DND-41 (cell line): ENCODE data around the gene SPRTN.

ENCODE experiments used
- ATAC-seq: fragments of 200-7000 bp; cut with Tn5 transposase; 3 replicates; pipeline ENCODE4 v1.9.1; 2021; ENCODE audit warnings: low read depth; ENCODE audit not compliant: insufficient read depth
- DNase-seq: peaks from one replicate; pipeline ENCODE4 v3.0.0-alpha.2; 2020
- H2AFZ ChIP-seq: 2 replicates; pipeline ENCODE4 v1.6.0; 2012; ENCODE audit warnings: low read depth, low read length
- H3K27ac ChIP-seq: 2 replicates; pipeline ENCODE4 v1.5.1; 2012; ENCODE audit warnings: low read length, inconsistent platforms
- H3K27me3 ChIP-seq: fragments of 200-600 bp; sonication (generic); 2 replicates; pipeline ENCODE4 v1.6.0; 2012; ENCODE audit warnings: low read length, mild to moderate bottlenecking, inconsistent platforms; ENCODE audit not compliant: insufficient read depth, poor library complexity
- H3K36me3 ChIP-seq: 2 replicates; pipeline ENCODE4 v1.5.1; 2012; ENCODE audit warnings: low read length, inconsistent platforms; ENCODE audit not compliant: insufficient read depth
- H3K4me1 ChIP-seq: 2 replicates; pipeline ENCODE4 v1.5.1; 2012; ENCODE audit warnings: mild to moderate bottlenecking, low read length; ENCODE audit not compliant: insufficient read depth
- H3K4me2 ChIP-seq: 2 replicates; pipeline ENCODE4 v1.6.0; 2012; ENCODE audit warnings: mild to moderate bottlenecking, moderate library complexity, low read length, inconsistent platforms; ENCODE audit not compliant: insufficient read depth
- H3K4me3 ChIP-seq, 2 experiments: fragments of 200-600 bp in 1 of 2; shearing (Covaris generic) in 1 of 2; 2 replicates each; pipeline ENCODE4 v1.5.1; 2012 to 2016; ENCODE audit warnings: inconsistent platforms in 2 of 2, low read length in 2 of 2, mild to moderate bottlenecking in 2 of 2, low read depth in 1 of 2, moderate library complexity in 1 of 2
- H3K79me2 ChIP-seq: 2 replicates; pipeline ENCODE4 v1.6.0; 2012; ENCODE audit warnings: low read length, inconsistent platforms; ENCODE audit not compliant: insufficient read depth
- H3K9ac ChIP-seq: 2 replicates; pipeline ENCODE4 v1.6.0; 2012; ENCODE audit warnings: low read depth, mild to moderate bottlenecking, inconsistent platforms, low read length, moderate library complexity
- H3K9me3 ChIP-seq: 2 replicates; pipeline ENCODE4 v1.5.1; 2012; ENCODE audit warnings: low read length, moderate library complexity, mild to moderate bottlenecking, inconsistent platforms; ENCODE audit not compliant: insufficient read depth, severe bottlenecking
- H4K20me1 ChIP-seq: 2 replicates; pipeline ENCODE4 v1.6.0; 2012; ENCODE audit warnings: low read length; ENCODE audit not compliant: insufficient read depth
- EZH2 ChIP-seq: IDR thresholded peaks from 3 replicates; pipeline ENCODE4 v1.6.1; 2012; ENCODE audit warnings: borderline replicate concordance, low read depth, mild to moderate bottlenecking, moderate library complexity, low read length, inconsistent platforms; ENCODE audit not compliant: severe bottlenecking
- TF ChIP-seq, protein P1 (sequence below): IDR thresholded peaks from 2 replicates; pipeline ENCODE4 v1.5.1; 2012; ENCODE audit warnings: borderline replicate concordance, low read length, moderate library complexity, mild to moderate bottlenecking; ENCODE audit not compliant: poor library complexity, severe bottlenecking; ENCODE audit errors: extremely low read depth

The SPRTN gene

DNA sequence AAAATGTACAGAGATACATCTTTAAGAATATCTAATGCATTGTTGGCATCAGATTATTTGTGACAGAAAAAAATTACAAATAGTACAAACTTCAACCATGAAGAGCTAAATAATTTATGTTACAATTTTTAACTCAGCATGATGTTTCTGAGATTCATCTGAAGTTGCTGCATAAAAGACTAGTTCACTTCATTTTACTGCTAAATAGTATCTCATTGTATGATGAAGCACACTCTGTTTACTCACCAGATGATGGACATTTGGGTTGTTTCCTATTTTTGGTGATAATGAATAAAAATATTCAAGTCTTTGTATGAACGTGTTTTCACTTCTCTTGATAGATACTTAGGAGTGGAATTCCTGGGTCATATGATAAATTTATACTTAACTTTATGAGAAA, 63.4 kb downstream of the SPRTN start:
- peaks cover 85% of the 10 kb centered on the region for H3K79me2 ChIP-seq
- no peak for DNase-seq
- TF ChIP-seq, protein P1, sequence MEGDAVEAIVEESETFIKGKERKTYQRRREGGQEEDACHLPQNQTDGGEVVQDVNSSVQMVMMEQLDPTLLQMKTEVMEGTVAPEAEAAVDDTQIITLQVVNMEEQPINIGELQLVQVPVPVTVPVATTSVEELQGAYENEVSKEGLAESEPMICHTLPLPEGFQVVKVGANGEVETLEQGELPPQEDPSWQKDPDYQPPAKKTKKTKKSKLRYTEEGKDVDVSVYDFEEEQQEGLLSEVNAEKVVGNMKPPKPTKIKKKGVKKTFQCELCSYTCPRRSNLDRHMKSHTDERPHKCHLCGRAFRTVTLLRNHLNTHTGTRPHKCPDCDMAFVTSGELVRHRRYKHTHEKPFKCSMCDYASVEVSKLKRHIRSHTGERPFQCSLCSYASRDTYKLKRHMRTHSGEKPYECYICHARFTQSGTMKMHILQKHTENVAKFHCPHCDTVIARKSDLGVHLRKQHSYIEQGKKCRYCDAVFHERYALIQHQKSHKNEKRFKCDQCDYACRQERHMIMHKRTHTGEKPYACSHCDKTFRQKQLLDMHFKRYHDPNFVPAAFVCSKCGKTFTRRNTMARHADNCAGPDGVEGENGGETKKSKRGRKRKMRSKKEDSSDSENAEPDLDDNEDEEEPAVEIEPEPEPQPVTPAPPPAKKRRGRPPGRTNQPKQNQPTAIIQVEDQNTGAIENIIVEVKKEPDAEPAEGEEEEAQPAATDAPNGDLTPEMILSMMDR, result no peak
- TF ChIP-seq EZH2, result no peak
- H3K27me3 ChIP-seq, result no peaks in the 10 kb centered on the region
- no peak overlapping the region for H3K4me3 ChIP-seq
- no peak overlapping the region for H3K4me2 ChIP-seq
- H3K9me3 ChIP-seq, result no peaks in the 10 kb centered on the region
- ATAC-seq, result no peak
- no peak overlapping the region for H2AFZ ChIP-seq
- H4K20me1 ChIP-seq, result peaks cover 19% of the 10 kb centered on the region
- H3K9ac ChIP-seq, result no peak overlapping the region
- no peak overlapping the region for H3K27ac ChIP-seq
- H3K36me3 ChIP-seq, result peaks cover 11% of the 10 kb centered on the region; the same call in 1 of the 2 replicates
- no peaks in the 10 kb centered on the region for H3K4me1 ChIP-seq

GRCh38 chr1:231404318-231404717, 66.2 kb downstream of the SPRTN start:
- H3K4me1 ChIP-seq, result peaks cover 4% of the 10 kb centered on the region; the same call in 1 of the 2 replicates
- peaks cover 25% of the 10 kb centered on the region for H3K36me3 ChIP-seq
- TF ChIP-seq EZH2, result no peak
- TF ChIP-seq, protein P1, result no peak
- H3K4me3 ChIP-seq, result no peak overlapping the region
- no peak overlapping the region for H3K9ac ChIP-seq
- H4K20me1 ChIP-seq, result peaks cover 17% of the 10 kb centered on the region
- H3K9me3 ChIP-seq, result no peaks in the 10 kb centered on the region
- H2AFZ ChIP-seq, result no peak overlapping the region
- ATAC-seq (no peak), DNase-seq (no peak)
- H3K27me3 ChIP-seq, result no peaks in the 10 kb centered on the region
- H3K27ac ChIP-seq, result no peak overlapping the region
- peaks cover 85% of the 10 kb centered on the region for H3K79me2 ChIP-seq
- H3K4me2 ChIP-seq, result no peak overlapping the region
